ENCODE results near the gene ADCY7. TPM values are rescaled to one million over a fixed set of nuclear protein-coding genes. Genes with fewer than 3 reads are reported as not detected.

ADCY7 gene
- total RNA-seq, 1 experiment from 2014 or later, result 39.3 TPM

DNA sequence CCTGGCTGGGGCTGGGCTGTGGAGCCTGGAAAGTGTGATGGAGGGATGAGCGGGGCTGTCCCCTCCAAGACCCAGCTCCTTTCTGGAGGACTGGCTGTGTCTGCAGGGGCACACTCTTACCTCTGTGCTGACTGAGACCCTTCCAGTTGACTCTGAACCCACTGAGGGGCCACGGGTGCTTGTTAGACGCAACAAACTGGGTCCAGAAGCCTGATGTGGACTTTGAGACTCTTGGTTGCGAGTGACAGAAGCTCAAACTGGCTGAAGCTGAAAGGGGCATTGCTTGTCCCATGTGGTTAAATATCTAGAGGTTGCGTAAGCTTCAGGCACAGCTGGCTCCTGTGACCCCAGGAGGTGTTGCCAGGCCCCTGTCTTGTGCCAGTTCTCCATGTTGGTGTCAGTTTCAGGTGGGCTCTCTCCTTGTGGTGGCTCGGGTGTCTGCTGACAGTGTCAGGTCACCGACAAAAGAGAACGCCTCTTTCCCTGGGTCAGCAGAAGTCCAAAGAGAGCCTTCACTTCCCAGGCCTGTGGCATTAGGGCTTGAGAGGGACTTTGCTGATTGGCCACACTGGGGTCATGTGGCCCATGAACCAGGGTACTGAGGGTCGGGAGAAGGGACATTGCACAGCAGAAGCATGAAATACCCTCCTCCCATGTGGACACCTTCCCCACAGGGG lies 16.7 kb downstream of the ADCY7 start:
- BruUV-seq (replicated peaks), result no TSS peak
- Histone ChIP-seq H3F3A (ENCODE audit: insufficient read depth, low read depth) (no peaks in the 10 kb centered on the region), H3K4me1 (replicated peaks; ENCODE audit: insufficient read depth) (no peaks in the 10 kb centered on the region), H3K27me3 (ENCODE audit: insufficient read depth, low read depth) (no peaks in the 10 kb centered on the region), H3K9me2 (ENCODE audit: insufficient read depth) (no peaks in the 10 kb centered on the region), H3K9me3 (ENCODE audit: insufficient read depth, low read depth) (no peaks in the 10 kb centered on the region), H3K79me2 (ENCODE audit: low read depth) (no peaks in the 10 kb centered on the region), H3K36me3 (ENCODE audit: low read depth) (no peaks in the 10 kb centered on the region), H3K4me2 (no peak overlapping the region), H4K20me1 (ENCODE audit: insufficient read depth) (no peaks in the 10 kb centered on the region), H3K27ac (no peak overlapping the region), H3K4me3 (no peak overlapping the region), H2AFZ (no peak overlapping the region)
- no peak for TF ChIP-seq EZH2 (IDR thresholded peaks at IDR 0.05; ENCODE audit: low read depth)
- TF ChIP-seq, protein P1, sequence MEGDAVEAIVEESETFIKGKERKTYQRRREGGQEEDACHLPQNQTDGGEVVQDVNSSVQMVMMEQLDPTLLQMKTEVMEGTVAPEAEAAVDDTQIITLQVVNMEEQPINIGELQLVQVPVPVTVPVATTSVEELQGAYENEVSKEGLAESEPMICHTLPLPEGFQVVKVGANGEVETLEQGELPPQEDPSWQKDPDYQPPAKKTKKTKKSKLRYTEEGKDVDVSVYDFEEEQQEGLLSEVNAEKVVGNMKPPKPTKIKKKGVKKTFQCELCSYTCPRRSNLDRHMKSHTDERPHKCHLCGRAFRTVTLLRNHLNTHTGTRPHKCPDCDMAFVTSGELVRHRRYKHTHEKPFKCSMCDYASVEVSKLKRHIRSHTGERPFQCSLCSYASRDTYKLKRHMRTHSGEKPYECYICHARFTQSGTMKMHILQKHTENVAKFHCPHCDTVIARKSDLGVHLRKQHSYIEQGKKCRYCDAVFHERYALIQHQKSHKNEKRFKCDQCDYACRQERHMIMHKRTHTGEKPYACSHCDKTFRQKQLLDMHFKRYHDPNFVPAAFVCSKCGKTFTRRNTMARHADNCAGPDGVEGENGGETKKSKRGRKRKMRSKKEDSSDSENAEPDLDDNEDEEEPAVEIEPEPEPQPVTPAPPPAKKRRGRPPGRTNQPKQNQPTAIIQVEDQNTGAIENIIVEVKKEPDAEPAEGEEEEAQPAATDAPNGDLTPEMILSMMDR (conservative IDR thresholded peaks at IDR 0.05), result no peak
- ChIA-PET CTCF (interaction anchor here (0.6 kb wide), 2 partner anchors 163 to 186 kb away, joined by 4 read pairs; no protein-coding TSS in a partner anchor), POLR2A (ENCODE audit: unreplicated experiment) (no interaction called here)
- DNase-seq, result no peak
- intact Hi-C loops (cut with micrococcal nuclease; ENCODE audit: unreplicated experiment), result no loop called here

DNA sequence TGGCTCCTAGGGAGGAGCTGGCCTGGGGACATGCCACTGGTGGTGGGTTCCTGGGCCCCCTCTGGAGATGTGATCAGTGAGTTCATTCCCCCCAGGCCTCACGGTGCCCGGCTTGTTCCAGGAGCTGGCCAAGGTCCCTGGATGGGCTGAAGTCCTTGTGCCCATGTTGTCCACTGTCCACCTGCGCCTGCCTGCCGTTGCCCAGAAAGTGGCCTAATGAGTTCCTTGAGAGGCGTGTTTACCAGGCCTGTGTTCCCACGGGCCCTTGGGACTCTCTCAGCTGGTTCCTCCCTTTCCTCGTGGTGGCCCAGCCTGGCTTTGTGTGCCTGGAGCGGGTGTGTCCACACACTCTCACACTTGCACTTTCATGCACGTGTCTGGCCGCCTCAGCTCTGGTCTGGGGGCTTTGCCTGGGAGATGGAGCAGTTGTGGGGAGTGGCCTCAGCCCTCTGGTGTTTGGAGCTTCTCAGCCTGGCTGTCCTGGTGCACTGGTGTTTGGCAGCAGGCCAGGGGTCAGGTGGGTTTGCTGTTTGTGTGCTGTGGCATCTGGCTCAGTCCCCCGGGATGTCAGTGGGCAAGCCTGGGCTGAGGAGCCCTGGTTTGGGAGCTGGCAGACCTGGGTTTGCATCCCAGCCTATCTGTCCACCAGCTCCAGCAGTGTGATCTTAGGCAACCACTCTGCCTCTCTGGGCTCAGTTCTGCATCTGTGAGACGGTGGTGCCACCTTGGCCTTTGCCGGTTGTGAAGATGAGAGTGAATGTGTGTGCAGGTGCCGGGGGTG lies 18.0 kb downstream of the ADCY7 start:
- no peak for TF ChIP-seq EZH2 (IDR thresholded peaks at IDR 0.05; ENCODE audit: low read depth)
- TF ChIP-seq, protein P1 (conservative IDR thresholded peaks at IDR 0.05), result no peak
- no TSS peak for BruUV-seq (replicated peaks)
- Histone ChIP-seq H3F3A (ENCODE audit: insufficient read depth, low read depth) (no peaks in the 10 kb centered on the region), H2AFZ (no peak overlapping the region), H3K27me3 (ENCODE audit: insufficient read depth, low read depth) (no peaks in the 10 kb centered on the region), H3K36me3 (ENCODE audit: low read depth) (no peaks in the 10 kb centered on the region), H3K9me3 (ENCODE audit: insufficient read depth, low read depth) (no peaks in the 10 kb centered on the region), H3K9me2 (ENCODE audit: insufficient read depth) (no peaks in the 10 kb centered on the region), H3K4me3 (no peak overlapping the region), H3K27ac (no peak overlapping the region), H3K4me1 (replicated peaks; ENCODE audit: insufficient read depth) (no peaks in the 10 kb centered on the region), H3K79me2 (ENCODE audit: low read depth) (no peaks in the 10 kb centered on the region), H3K4me2 (no peak overlapping the region), H4K20me1 (ENCODE audit: insufficient read depth) (no peaks in the 10 kb centered on the region)
- no peak for DNase-seq
- ChIA-PET CTCF (no interaction called here), POLR2A (ENCODE audit: unreplicated experiment) (interaction anchor here (0.6 kb wide), 1 partner anchor 494 kb away, joined by 3 read pairs; no protein-coding TSS in a partner anchor)
- intact Hi-C loops (cut with micrococcal nuclease; ENCODE audit: unreplicated experiment), result no loop called here

DNA sequence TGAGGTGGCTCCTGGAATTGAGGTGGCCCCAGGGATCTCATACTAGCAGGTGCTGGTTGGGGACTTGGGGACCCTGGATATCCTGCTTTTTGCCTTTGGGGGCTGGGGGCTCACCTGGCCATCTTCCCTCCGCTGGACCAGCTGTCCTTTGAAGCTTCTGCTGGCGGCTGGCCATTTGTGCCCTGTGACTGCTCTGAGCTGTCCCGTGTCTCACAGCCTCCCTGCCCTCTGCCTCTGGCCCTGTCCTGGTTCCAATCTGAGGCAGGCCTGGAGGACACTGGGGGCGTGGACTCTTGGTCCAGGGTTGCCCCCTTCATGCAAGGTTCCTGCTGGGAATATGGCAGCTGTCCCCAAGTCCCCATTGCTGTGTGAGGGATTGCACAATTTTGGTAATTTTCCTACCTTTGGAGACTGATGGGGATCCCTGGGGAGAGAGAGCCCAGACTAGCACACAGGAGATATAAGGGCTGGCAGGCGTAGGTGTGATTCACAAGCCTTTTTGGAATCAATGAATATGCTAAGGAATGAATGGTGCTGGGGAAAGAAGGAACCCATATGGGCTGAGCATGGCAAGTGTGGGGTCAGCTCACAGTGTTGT lies 19.2 kb downstream of the ADCY7 start:
- no peak overlapping the region for H3K27ac ChIP-seq
- intact Hi-C loops (cut with micrococcal nuclease; ENCODE audit: unreplicated experiment), result no loop called here
- H3K36me3 ChIP-seq (ENCODE audit: low read depth), result no peaks in the 10 kb centered on the region
- H3K4me1 ChIP-seq (replicated peaks; ENCODE audit: insufficient read depth), result no peaks in the 10 kb centered on the region
- H3K79me2 ChIP-seq (ENCODE audit: low read depth), result no peaks in the 10 kb centered on the region
- ChIA-PET POLR2A (ENCODE audit: unreplicated experiment) (no interaction called here), CTCF (no interaction called here)
- H2AFZ ChIP-seq, result no peak overlapping the region
- H3K4me2 ChIP-seq, result no peak overlapping the region
- H3F3A ChIP-seq (ENCODE audit: insufficient read depth, low read depth), result no peaks in the 10 kb centered on the region
- BruUV-seq (replicated peaks), result no TSS peak
- DNase-seq, result no peak
- TF ChIP-seq EZH2 (IDR thresholded peaks at IDR 0.05; ENCODE audit: low read depth), result no peak
- TF ChIP-seq, protein P1 (conservative IDR thresholded peaks at IDR 0.05), result no peak
- no peak overlapping the region for H3K4me3 ChIP-seq
- H3K9me2 ChIP-seq (ENCODE audit: insufficient read depth), result no peaks in the 10 kb centered on the region
- H4K20me1 ChIP-seq (ENCODE audit: insufficient read depth), result no peaks in the 10 kb centered on the region
- no peaks in the 10 kb centered on the region for H3K9me3 ChIP-seq (ENCODE audit: insufficient read depth, low read depth)
- no peaks in the 10 kb centered on the region for H3K27me3 ChIP-seq (ENCODE audit: insufficient read depth, low read depth)
